ENCODE results near the gene PURA. TPM values are rescaled to one million over a fixed set of nuclear protein-coding genes. Genes with fewer than 3 reads are reported as not detected.

Gene PURA
- polyA plus RNA-seq (2013, experiment 1 of 2; ENCODE audit: insufficient read length), result 9.0 TPM
- polyA plus RNA-seq (2013, experiment 2 of 2; ENCODE audit: insufficient read length), result 9.4 TPM

GRCh38 chr5:140113699-140114263, at the start of gene PURA:
PURA (plus strand) TSS chr5:140114109; CDS start chr5:140114182, 73 bp downstream.
- DNase-seq, result peak; percentile 96

DNA sequence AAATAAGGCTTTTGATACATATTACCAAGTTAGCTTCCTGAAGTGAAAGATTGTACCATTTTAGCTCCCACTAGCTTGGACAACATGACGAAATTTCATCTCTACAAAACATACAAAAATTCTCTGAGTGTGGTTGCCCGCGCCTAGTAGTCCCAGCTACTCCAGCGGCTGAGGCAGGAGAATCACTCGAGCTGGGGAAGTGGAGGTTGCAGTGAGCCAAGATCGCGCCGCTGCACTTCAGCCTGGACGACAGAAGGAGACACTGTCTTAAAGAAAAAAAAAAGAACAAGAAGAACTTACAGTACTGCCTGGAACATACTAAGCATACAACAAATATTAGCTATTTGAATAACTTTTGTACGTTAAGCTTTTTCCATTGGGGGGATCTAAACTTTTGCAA, 41.1 kb upstream of the PURA start:
- no peak for DNase-seq

GRCh38 chr5:140073296-140073695, 40.6 kb upstream of the PURA start:
- peak; percentile 16 for DNase-seq

- peak; percentile 13 for DNase-seq
Measured at GRCh38 chr5:140075371-140075770, 38.5 kb upstream of the PURA start.

GRCh38 chr5:140076142-140076541, 37.8 kb upstream of the PURA start:
- DNase-seq, result no peak

GRCh38 chr5:140076788-140077187, 37.1 kb upstream of the PURA start:
- no peak for DNase-seq

DNA sequence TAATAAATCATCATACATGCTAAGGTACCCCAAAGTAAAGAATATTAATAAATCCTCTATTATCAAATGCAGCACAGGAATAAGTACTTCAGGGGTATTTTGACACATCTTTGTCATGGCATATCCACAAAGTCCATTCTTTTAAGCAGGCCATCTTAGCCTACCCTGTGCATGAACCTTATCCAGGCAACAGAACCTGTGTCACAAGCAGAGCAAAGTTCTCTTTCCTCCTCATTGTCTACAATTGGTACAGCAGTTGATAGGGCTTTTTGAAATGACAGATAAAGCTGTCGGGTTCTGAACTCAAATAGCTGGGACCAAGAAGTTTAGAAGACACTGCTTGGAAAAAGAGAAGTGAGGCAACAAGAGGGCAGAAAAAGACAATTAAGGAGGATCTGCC, 30.8 kb upstream of the PURA start:
- DNase-seq, result no peak

DNA sequence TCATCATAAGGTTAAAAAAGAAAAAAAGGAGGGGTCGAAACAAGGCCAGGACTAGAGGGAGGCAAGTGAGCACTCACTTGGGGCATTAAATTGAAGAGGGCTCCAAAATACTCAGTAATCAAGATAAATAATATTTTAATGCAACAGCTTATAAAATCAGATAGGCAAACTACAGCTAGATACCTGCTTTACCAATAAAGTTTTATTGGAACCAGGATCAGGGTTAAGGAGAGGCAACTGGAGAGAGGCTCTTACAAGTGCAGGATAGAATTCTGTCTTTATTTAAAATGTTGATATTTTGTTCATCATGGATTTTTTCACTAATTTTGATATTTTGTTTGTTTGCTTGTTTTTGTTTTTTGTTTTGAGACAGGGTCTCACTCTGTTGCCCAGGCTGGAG, 30.3 kb upstream of the PURA start:
- DNase-seq, result no peak

GRCh38 chr5:140084541-140084940, 29.4 kb upstream of the PURA start:
- no peak for DNase-seq

DNA sequence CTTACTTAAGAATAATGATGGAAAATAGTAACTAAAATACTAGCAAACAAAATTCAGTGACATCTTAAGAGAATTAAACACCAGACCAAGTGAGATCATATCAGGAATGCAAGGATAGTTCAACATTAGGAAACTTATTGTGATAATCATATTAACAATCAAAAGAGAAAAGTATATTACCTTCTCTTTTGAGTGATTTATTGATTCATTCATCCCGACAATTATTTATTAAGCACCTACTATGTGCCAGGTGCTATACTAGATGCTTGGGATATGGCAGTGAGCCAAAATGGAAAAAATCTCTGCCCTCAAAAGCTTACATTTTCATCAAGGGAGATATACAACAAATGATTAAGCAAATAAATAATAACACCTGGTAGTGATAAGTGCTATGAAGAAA, 23.7 kb upstream of the PURA start:
- DNase-seq, result no peak

GRCh38 chr5:140093179-140093578, 20.7 kb upstream of the PURA start:
- no peak for DNase-seq

DNA sequence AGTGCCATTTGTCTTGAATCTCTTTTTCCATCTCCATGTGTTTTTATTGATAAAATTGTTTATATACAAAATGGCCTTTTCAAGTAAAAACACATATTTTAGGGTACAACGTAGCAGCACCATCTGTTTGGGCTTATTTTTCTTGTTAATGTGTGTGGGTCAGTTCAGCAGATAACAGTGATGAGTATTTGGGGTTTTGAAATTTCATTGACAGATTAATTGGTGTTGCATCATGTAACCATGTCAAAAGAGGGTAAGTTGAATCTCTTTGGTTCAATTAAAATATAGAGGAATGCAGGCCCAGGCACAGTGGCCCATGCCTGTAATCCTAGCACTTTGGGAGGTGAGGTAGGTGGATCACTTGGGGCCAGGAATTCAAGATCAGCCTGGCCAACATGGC, 20.0 kb upstream of the PURA start:
- DNase-seq, result no peak

- DNase-seq, result no peak
Measured at GRCh38 chr5:140094889-140095288, 19.0 kb upstream of the PURA start.

DNA sequence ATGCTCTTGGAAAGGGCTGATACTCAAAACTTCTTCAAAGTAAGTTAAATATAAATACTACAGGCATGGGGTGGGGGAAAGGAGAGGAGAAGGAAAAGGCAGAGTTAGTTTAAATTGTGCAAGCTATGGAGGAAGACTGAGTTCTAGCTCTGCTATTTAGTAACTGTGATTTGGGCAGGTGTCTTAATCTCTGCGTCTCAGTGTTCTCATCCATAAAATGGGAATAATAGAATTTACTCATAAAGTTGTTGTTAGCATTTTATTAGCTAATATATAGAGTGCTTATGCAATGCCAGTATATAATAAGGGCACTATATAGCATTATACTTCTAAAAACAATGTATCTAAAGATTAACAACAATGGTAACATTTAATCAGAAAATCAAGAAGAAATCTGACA, 12.7 kb upstream of the PURA start:
- no peak for DNase-seq

DNA sequence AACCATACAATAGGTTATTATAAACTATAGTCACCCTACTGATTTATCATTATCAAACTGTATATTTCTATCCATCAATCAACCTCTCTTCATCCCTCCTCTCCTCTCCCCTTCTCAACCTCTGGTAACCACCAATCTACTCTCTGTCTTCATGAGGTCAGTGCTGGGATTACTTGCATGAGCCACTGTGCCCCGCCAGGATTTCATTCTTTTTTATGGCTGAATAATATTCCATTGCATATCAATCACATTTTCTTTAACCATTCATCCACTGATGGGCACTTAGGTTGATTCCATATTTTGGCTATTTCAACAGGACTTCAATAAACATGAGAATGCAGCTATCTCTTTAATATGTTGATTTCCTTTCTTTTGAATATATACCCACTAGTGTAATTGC, 10.8 kb upstream of the PURA start:
- DNase-seq, result no peak

GRCh38 chr5:140104100-140104499, 9.8 kb upstream of the PURA start:
- DNase-seq, result no peak

- DNase-seq, result no peak
Measured at GRCh38 chr5:140106101-140106500, 7.8 kb upstream of the PURA start.

DNA sequence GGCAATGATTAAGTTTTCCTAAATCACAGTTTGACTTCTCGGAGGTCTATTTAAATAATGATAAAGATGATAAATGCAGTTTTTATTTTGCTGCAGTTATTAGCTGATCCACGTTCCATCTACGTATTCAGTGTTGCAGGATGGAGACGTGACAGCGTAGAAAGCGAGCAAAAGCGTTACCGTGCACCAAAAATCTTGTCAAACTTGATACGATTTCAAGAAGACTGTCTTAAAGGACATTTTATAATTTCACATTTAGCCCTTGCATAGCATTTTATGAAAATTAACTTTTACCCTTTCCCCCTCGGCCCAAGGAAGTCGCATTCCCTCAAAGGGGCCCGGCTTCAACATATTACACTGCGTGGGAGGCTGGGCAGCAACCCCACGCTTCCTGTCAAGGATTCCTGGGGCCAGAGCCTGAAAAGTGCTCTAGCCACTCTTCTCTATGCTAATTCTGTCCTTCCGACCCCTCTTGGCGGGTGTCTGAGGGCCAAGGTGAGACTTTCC, 7.1 kb upstream of the PURA start:
- DNase-seq, result no peak

- DNase-seq, result peak; percentile 93
Measured at GRCh38 chr5:140107312-140108092, 6.4 kb upstream of the PURA start.

DNA sequence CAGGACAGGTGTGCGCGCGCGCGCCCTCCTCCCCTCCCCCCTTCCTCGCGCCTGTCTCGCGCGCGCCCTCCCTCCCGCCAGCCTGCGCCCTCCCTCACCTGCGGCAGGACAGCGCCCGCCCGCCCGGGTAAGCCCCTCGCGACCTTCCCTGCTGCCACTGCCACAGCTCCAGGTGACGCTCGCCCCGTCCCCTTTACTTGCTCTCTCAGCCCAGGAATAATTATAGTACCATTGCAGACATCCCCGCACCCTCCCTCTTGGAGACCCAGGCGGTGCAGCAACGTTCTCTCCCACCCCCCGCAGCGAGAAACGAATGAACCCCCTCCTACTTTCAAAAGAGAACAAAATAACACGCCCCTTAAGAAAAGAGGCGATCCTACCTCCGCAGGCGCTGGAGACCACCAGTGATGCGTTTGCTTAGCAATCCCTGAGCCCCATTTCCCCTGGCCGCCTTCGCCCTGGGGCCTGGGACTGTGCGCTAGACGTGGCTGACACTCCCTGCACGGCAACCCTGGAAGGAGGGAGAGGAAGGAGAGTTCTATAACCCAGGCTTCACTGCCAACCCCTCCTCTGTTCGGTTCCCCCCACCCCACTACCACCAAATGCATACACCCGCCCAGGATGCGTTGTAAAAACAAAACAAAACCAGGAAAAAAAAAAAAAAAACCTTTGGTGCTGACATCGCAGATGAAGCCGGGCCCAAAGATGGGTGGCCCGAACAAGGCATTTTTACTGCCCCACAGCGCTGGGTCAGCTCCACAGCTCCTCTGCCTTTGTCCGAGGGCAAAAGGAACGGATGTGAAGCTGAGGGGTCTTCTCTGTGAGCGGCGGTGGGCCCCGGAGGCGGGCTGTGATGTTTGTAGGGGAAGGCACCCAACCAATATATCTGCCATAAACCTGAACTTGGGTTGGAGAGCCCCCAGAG, 5.6 kb upstream of the PURA start:
- no peak for DNase-seq

GRCh38 chr5:140109018-140109758, 4.7 kb upstream of the PURA start:
- no peak for DNase-seq
